GM10248 (cell line): ENCODE data around the gene PDXP.
A peak's percentile ranks its signal among the peaks of the same experiment; 100 is the strongest.
"Not testable (repeated sequence)": the region's sequence is repeated elsewhere in the genome, so short reads cannot be mapped to it uniquely, and the experiment has no call there.

Experiments used
- CTCF ChIA-PET: fragments of 300-600 bp; sonication (Branson Sonifier 250); formaldehyde crosslinking; extraction: SDS; loops from one replicate; lab custom pipeline; 2021; ENCODE audit warnings: antibody characterized with exemption; lab: Yijun Ruan, JAX
- POLR2A ChIA-PET: fragments of 350-650 bp; sonication (Branson Sonifier 250); formaldehyde crosslinking; extraction: SDS; loops from one replicate; lab custom pipeline; 2020; ENCODE audit warnings: antibody characterized with exemption; lab: Yijun Ruan, JAX
- DNase-seq: peaks from one replicate; pipeline ENCODE4 v3.0.0; 2012; ENCODE audit errors: extremely low spot score
- TF ChIP-seq, protein P1 (sequence below): IDR thresholded peaks from 2 replicates; pipeline ENCODE4 v1.5.1; 2012; ENCODE audit warnings: mild to moderate bottlenecking, low read depth; ENCODE audit errors: extremely low read depth, missing control alignments, control extremely low read depth

Gene PDXP

GRCh38 chr22:37684803-37685615, 26.5 kb downstream of the PDXP start:
- ChIA-PET POLR2A (no interaction called here), CTCF (interaction anchor here (1.1 to 21.1 kb wide), 7 partner anchors 19 to 77 kb away, joined by 3 to 315 read pairs (median 6); partner anchors contain the start of genes GGA1, LGALS1, PDXP and SH3BP1)
- DNase-seq = no peak
- TF ChIP-seq, protein P1, sequence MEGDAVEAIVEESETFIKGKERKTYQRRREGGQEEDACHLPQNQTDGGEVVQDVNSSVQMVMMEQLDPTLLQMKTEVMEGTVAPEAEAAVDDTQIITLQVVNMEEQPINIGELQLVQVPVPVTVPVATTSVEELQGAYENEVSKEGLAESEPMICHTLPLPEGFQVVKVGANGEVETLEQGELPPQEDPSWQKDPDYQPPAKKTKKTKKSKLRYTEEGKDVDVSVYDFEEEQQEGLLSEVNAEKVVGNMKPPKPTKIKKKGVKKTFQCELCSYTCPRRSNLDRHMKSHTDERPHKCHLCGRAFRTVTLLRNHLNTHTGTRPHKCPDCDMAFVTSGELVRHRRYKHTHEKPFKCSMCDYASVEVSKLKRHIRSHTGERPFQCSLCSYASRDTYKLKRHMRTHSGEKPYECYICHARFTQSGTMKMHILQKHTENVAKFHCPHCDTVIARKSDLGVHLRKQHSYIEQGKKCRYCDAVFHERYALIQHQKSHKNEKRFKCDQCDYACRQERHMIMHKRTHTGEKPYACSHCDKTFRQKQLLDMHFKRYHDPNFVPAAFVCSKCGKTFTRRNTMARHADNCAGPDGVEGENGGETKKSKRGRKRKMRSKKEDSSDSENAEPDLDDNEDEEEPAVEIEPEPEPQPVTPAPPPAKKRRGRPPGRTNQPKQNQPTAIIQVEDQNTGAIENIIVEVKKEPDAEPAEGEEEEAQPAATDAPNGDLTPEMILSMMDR = no peak

DNA sequence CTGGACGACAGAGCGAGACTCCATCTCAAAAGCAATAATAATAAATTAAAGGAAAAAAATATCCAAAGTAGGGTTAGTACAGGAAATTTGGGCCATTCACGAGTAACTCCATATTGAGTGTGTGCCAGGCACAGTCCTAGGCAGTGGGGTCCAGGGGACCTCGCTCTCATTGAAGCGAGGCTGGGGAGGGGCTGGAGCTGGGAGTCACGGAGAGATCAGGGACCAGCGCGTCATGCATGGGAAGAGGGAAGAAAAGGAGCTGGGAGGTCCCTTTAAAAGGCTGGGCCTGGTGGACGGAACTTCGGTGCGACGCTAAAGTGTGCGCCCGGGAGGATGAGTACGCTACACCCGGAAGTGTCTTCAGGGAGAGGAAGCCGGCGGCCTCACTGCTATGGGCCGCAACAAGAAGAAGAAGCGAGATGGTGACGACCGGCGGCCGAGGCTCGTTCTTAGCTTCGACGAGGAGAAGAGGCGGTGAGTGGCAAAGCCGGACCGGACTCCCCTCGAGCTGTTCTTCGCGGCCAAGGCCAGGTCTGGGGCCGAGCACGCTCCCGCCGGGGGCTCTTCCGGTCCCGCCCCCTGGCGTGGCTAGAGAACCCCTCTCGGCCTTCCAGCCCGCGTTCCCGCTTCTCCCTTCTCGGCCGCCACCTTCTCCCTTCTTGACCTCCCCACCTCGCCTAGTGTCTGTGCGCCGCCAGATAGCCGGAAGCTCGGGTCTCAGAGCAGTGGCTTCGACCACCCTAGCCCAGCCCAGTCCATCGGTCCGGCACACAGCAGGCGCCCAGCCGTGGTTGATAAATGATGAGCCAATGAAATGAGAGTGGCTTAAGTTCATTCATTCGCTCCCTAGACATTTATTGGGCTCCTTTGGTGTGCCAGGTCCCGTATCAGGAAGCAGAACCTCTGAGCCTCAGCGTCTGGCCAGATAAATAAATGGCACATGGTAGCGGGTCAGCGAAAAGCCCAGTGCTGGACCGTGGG, 27.8 kb downstream of the PDXP start, which contains the start of gene NOL12:
NOL12 (plus strand) TSS at position 342 of the 981 bp plus-strand sequence; CDS start at position 392, 50 bp downstream.
- TF ChIP-seq, protein P1 = no peak
- peak; percentile 89 for DNase-seq
- CTCF ChIA-PET = interaction anchor here (1.1 to 21.1 kb wide), 8 partner anchors 21 to 131 kb away, joined by 3 to 315 read pairs (median 4); partner anchors contain the start of genes GGA1, LGALS1, PDXP and SH3BP1
- POLR2A ChIA-PET = no interaction called here

DNA sequence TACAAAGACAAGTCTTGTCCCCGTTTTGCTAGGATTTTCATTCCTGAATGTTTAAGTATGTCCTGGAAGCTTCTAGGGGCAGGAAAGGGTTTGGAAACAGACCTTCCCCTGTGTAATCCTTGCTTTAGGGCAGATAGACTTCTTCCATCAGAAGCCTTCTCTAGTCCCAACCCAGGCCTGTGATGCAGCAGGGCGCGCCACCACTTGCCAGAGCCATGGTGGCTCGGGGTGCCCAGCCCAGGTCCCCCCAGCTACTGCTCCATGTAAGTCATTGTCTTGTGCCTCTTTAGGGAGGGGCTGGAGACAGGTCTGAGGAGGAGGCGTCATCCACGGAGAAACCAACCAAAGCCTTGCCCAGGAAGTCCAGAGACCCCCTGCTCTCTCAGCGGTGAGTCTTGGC, 31.9 kb downstream of the PDXP start:
- POLR2A ChIA-PET = no interaction called here
- TF ChIP-seq, protein P1 = no peak
- DNase-seq = no peak
- CTCF ChIA-PET = no interaction called here

DNA sequence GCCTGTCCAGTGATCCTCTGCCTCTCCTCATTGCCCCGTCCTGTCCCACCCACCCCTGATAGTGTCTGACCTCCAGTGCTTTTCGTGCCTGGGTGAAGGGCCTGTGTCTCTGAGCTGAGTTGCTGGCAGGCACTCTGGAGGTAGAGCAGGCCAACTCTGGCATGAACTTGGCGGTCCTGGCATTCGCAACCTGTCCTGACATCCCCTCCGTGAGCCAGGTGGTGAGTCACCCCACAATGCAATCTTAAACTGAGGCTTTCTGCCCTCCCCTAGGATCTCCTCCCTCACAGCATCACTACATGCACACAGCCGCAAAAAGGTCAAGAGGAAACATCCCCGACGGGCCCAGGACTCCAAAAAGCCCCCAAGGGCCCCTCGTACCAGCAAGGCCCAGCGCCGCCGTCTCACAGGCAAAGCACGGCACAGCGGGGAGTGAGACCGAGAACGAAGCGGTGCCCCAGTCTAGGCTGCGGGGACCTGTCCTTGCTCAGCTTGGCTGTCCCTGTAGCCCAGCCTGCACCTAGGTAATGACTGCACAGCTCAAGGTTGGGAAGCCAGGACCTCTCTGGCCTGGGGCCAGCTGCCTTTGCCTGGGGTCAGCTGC, 32.5 kb downstream of the PDXP start:
- CTCF ChIA-PET = no interaction called here
- TF ChIP-seq, protein P1 = no peak
- POLR2A ChIA-PET = interaction anchor here (0.5 to 0.6 kb wide), 2 partner anchors 46 to 708 kb away, joined by 3 to 4 read pairs; no protein-coding TSS in a partner anchor
- DNase-seq = no peak

DNA sequence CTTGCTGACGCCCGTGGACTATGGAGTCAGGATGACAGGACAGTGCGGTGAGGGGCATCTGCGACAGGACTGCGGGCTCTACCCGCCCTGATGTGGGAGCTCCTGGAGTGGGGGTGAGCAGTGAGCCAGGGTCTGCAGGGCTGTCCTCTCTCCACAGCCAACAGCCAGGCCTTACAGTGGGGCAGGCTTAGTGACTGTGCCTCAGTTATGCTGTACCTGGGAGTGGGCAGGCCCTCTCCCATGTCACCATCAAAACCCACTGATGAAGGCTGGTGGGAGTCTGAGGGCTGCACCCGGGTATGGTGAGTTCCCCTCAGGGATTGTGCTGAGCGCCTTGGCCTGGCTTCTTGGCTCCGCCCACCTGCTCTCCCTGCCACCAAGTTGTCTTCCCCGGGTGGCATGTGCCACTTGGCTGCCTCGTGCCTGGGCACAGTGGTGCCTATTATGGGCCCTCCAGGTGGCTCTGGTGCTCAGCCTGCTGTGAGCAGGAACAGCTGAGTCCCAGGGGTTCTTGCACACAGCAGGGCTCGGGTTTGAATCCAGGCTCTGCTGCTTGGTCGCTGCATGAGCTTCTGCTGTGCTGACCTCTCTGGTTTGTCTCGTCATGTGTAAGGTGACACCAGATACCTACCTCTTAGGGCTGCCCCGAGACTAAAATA, 34.2 kb downstream of the PDXP start:
- POLR2A ChIA-PET = no interaction called here
- CTCF ChIA-PET = interaction anchor here (0.8 to 5.0 kb wide), 6 partner anchors 12 to 125 kb away, joined by 3 to 27 read pairs (median 4); no protein-coding TSS in a partner anchor
- DNase-seq = no peak
- TF ChIP-seq, protein P1 = no peak

DNA sequence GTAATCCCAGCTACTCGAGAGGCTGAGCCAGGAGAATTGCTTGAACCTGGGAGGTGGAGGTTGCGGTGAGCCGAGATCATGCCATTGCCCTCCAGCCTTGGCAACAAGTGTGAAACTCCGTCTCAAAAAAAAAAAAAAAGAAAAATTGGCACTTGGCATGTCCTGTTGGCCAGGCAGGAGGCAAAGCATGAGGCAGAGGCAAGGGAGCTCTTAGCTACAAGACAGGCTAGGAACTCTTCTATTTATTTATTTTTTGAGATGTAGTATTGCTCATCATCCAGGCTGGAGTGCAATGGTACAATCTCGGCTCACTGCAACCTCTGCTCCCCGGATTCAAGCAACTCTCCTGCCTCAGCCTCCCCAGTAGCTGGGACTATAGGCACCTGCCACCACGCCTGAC, 35.6 kb downstream of the PDXP start:
- ChIA-PET CTCF (interaction anchor here (2.5 to 5.0 kb wide), 2 partner anchors 13 to 51 kb away, joined by 13 to 27 read pairs; no protein-coding TSS in a partner anchor), POLR2A (interaction anchor here (0.6 to 0.7 kb wide), 2 partner anchors 8 to 19 kb away, joined by 3 to 4 read pairs; partner anchors contain the start of gene LGALS1)
- DNase-seq = not testable (repeated sequence)

DNA sequence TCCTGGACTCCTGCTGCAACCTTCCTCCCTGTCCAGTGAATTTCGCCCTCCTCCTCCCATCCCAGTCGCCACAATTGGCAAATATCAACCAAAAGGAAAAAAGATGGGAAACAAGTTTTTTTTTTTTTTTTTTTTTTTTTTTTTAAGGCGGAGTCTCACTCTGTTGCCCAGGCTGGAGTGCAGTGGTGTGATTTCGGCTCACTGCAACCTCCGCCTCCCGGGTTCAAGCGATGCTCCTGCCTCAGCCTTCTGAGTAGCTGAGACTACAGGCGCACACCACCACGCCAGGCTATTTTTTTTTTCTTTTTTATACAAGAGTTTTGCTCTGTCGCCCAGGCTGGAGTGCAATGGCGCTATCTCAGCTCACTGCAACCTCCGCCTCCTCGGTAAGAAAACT, 37.7 kb downstream of the PDXP start:
- CTCF ChIA-PET = interaction anchor here (1.1 to 5.0 kb wide), 7 partner anchors 13 to 90 kb away, joined by 3 to 27 read pairs (median 4); no protein-coding TSS in a partner anchor

More for the DNA sequence above, 37.7 kb downstream of the PDXP start:
- DNase-seq, POLR2A ChIA-PET: not testable (repeated sequence)
